GM18499 (cell line): ENCODE results near the gene PTPRF.
A peak's percentile ranks its signal among the peaks of the same experiment; 100 is the strongest.

Experiments used
- ATAC-seq: cut with Tn5 transposase; IDR thresholded peaks from one replicate; pipeline ENCODE4 v1.9.1; 2021; ENCODE audit warnings: moderate number of reproducible peaks; ENCODE audit not compliant: insufficient read depth, unreplicated experiment

PTPRF gene

GRCh38 chr1:43650310-43651085, 119.8 kb downstream of the PTPRF start:
- ATAC-seq, result peak; percentile 43

DNA sequence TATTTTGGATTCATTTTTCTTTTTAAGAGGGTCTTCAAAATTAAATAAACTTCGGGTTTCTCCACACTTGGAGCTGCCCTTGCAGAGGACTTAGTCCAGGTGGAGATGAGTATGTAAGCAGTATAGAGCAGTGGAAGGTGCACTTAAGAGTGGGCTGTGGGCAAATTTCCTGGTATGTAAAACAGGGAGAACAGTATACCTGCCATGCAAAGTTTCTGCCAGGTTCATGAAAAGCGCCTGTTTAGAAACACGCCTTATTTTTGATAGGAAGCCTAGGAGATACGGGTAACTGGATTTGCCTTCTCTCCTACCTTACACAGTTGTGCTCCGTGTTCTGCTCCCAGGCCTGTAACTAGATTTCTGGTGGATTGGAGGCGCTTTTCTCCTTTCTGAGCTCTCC, 120.5 kb downstream of the PTPRF start:
- no peak for ATAC-seq

- no peak for ATAC-seq
Observed at GRCh38 chr1:43651902-43652301, 121.2 kb downstream of the PTPRF start.

GRCh38 chr1:43653339-43653738, 122.7 kb downstream of the PTPRF start:
- no peak for ATAC-seq

- ATAC-seq, result no peak
Observed at GRCh38 chr1:43653893-43654292, 123.2 kb downstream of the PTPRF start.

DNA sequence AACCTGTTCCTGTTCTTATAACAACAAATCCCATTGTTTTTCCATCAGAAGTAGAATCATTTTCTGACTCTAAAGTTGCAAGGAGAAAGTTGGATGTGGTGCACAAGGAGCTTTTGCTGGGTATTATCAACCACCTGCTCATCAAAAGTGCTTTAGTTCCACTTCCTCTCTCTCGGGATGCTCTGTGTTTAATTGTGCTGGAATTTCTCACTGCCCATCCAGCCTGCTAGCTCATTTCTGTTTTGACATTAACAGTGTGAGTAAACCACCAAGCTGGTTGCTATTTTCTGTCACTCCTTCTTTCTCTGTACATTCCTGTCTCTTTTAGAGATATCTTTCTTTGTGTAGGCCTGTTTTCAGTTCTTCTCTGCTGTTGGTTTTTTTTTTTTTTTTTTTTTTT, 125.3 kb downstream of the PTPRF start:
- no peak for ATAC-seq

DNA sequence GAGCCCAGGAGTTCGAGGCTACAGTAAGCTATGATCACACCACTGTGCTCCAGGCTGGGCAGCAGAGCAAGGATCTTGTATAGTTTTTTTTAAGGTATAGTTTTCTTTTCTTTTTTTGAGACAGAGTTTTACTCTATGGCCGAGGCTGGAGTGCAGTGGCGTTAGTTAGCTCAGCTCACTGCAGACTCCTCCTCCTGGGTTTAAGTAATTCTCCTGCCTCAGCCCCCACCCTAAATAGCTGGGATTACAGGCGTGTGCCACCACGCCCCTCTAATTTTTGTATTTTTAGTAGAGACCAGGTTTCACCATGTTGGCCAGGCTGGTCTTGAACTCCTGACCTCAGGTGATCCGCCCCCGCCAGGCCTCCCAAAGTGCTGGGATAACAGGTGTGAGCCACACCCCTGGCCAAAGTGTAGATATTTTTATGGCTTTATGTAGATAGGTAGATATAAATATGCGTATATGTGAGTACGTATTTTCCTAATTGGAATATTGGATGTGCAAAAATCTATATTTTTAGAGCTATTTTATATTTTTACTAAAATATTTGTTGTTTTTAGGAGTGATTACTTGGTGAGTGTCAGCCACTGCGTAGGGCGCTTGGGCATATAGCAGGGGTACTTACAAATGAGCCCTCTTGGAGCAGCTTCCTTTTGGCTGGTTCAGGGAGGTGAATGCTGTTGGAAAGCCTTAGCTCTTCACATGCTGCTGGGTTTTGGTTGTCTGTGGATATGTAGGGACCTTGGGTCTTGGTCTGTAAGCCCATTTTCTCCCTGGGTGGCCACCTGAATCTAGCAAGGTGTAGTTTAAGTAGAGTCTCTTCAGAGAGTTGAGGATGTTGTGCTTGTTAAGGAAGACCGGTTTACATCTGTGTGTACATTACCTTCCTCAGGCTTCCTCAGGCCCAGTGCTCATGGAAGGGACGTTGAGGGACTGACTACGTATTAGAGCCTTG, 128.8 kb downstream of the PTPRF start:
- no peak for ATAC-seq

DNA sequence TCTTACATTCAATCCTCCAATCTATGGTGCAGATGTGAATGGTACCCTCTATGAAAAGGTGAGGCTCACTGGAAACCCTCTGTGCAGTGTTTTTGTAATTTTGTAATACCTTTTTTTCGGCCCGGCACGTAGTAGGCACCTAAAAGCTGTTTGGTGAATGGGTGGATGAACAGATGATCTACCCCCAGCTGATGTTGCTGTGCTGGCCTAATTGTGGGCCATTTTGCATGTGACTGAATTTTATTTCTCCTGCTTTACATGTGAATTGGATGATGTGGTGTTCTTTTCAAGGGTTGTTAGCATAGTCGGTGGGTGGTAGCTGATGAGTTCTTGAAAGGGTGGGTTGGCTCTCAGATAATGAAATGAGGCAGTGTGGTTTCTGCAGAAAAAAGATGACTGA, 129.7 kb downstream of the PTPRF start:
- ATAC-seq, result no peak

DNA sequence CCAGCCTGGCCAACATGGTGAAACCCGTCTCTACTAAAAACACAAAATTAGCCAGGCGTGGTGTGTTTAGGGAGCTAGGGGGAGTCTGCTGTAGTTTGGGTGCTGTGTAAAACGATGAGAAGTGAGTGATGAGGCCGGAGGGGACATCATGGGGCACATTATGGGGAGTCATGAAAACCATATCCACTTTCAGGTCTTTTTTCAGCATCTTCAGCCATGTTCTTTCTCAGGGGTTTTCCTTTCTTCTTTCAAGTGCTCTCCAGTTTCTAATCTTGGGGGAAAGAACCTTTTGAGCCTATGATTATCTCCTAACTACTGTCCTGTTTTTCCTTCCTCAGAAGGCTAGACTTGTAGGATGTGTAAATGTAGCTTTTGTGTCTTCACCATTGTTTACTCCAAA, 133.7 kb downstream of the PTPRF start:
- ATAC-seq, result no peak

DNA sequence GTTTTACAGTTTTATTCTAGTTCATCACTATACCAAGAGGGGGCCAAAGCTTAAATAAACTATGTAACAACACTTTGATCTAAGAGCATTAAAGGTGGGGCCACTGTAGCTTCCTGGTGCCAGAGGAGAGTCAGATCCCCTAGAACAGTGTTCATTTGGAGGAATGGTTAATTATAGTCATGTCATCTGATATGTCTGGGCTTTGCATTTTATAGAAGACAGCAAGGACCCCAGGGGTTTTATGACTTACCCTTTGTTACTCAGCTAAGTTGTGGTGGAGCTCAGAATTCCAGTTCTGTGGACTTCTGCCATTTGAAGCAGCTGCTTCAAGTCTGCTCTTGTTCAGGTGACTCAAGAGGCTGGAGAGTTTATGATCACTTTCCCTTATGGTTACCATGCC, 135.9 kb downstream of the PTPRF start:
- no peak for ATAC-seq

DNA sequence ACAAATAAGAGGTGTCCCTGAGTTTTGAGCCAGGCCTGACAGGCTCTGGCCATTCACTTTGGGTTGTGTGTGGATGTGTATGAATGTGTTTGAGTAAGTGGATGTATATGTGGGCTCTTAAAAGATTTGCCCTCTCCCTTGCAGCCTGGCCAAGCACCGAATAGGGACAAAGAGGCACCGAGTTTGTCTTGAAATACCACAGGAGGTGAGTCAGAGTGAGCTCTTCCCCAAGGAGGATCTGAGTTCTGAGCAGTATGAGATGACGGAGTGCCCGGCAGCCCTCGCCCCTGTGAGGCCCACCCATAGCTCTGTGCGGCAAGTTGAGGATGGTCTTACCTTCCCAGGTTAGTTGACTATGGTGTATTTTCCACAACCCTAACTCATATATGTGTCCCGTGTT, 138.3 kb downstream of the PTPRF start:
- no peak for ATAC-seq

DNA sequence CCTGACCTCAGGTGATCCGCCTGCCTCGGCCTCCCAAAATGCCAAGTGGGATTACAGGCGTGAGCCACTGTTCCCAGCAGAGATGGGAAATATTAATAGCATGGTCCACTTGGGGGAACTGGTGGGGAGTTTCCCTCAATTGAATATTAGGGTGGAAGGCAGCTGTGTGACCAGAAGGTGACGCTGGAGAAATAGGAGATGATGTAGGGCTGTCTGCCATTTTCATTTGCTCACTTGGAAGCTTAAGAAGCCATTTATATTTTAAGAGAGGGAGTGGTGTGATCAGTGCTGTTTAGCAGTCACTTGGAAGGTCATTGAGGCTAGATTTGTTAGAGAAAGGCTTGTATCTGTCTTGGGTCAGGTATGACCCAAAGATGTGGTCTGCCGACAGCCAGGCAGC, 139.2 kb downstream of the PTPRF start:
- ATAC-seq, result no peak

- no peak for ATAC-seq
Observed at GRCh38 chr1:43671193-43671592, 140.5 kb downstream of the PTPRF start.

DNA sequence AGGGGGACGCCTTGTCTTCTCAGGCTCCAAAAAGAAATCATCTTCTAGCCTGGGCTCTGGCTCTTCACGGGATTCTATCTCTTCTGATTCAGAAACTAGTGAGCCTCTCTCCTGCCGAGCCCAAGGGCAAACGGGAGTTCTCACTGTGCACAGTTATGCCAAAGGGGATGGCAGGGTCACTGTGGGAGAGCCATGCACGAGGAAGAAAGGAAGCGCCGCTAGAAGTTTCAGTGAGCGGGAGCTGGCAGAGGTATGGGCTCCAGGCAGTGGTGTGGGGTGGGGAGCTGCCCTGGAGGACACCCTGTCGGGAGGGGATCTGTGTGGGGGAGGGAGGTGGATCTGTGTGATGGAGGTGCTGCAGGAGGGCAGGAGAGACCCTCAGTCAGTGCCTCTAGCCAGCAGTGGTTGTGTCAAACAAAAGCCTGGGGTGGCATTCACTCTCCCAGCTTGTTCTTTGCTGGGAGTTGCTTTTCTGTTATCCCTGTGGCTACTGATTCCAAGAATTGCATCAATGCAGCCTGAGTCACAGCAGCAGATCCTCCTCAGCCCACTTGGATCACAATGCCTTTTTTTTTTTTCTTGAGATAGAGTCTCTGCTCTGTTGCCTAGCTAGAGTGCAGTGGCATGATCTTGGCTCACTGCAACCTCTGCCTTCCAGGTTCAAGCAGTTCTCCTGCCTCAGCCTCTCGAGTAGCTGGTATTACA, 141.1 kb downstream of the PTPRF start:
- no peak for ATAC-seq

DNA sequence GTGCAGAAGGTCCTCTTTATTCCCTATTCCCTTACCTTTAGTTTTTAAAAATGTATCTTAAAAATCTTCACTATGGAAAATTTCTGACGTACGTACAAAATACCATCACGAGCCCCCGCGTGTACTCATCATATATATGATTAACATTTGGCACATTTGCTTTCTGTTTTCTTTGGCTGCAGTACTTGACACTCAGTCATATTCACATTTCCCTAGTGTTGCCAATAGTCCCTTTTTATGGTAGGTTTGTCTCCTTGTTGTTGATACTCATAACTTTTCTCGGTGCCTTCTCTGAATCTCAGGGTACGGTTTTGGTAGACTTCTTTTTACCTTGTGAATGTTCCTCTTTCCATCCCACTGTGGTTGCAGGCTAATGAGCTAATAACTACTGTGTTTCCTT, 142.6 kb downstream of the PTPRF start:
- ATAC-seq, result no peak
